NCI-H460 (cell line): ENCODE data around the gene NCAM2. TPM values are rescaled to one million over a fixed set of nuclear protein-coding genes. Genes with fewer than 3 reads are reported as not detected.
"Not testable (repeated sequence)": the region's sequence is repeated elsewhere in the genome, so short reads cannot be mapped to it uniquely, and the experiment has no call there.

Experiments used
- DNase-seq: peaks from one replicate; pipeline ENCODE4 v3.0.0-alpha.2; 2016; ENCODE audit warnings: low read depth; ENCODE audit errors: extremely low read depth
- total RNA-seq: library from RNA; depleted of rRNA; stranded (reverse); fragments of >200 nt; shearing (Covaris generic); gene quantifications from 2 replicates; pipeline ENCODE4 v1.2.3, GENCODE V29; 2014

Gene NCAM2
- total RNA-seq, 1 experiment from 2014 or later: 16.7 TPM

- no peak for DNase-seq
Observed at GRCh38 chr21:21097466-21097865, 99.3 kb downstream of the NCAM2 start.

GRCh38 chr21:21101911-21102310, 103.7 kb downstream of the NCAM2 start:
- DNase-seq: peak; percentile 83

- DNase-seq: no peak
Observed at GRCh38 chr21:21102896-21103295, 104.7 kb downstream of the NCAM2 start.

- DNase-seq: no peak
Observed at GRCh38 chr21:21103692-21104091, 105.5 kb downstream of the NCAM2 start.

GRCh38 chr21:21109736-21110135, 111.5 kb downstream of the NCAM2 start:
- DNase-seq: no peak

- no peak for DNase-seq
Observed at GRCh38 chr21:21111309-21111920, 113.2 kb downstream of the NCAM2 start.

- DNase-seq: no peak
Observed at GRCh38 chr21:21114461-21114860, 116.3 kb downstream of the NCAM2 start.

GRCh38 chr21:21119091-21119490, 120.9 kb downstream of the NCAM2 start:
- DNase-seq: no peak

- no peak for DNase-seq
Observed at GRCh38 chr21:21122680-21123079, 124.5 kb downstream of the NCAM2 start.

- DNase-seq: no peak
Observed at GRCh38 chr21:21132390-21132789, 134.2 kb downstream of the NCAM2 start.

GRCh38 chr21:21137986-21138385, 139.8 kb downstream of the NCAM2 start:
- DNase-seq: no peak

GRCh38 chr21:21146587-21147373, 148.6 kb downstream of the NCAM2 start:
- DNase-seq: no peak

GRCh38 chr21:21147374-21147745, 149.2 kb downstream of the NCAM2 start:
- no peak for DNase-seq

- no peak for DNase-seq
Observed at GRCh38 chr21:21148009-21148408, 149.8 kb downstream of the NCAM2 start.

- no peak for DNase-seq
Observed at GRCh38 chr21:21148514-21148913, 150.3 kb downstream of the NCAM2 start.

- not testable (repeated sequence) for DNase-seq
Observed at GRCh38 chr21:21149445-21149844, 151.2 kb downstream of the NCAM2 start.

GRCh38 chr21:21151231-21151630, 153.0 kb downstream of the NCAM2 start:
- no peak for DNase-seq

- no peak for DNase-seq
Observed at GRCh38 chr21:21156397-21156796, 158.2 kb downstream of the NCAM2 start.

- no peak for DNase-seq
Observed at GRCh38 chr21:21156957-21157356, 158.7 kb downstream of the NCAM2 start.

GRCh38 chr21:21158376-21158918, 160.2 kb downstream of the NCAM2 start:
- DNase-seq: no peak

GRCh38 chr21:21159253-21159899, 161.2 kb downstream of the NCAM2 start:
- DNase-seq: no peak

GRCh38 chr21:21162786-21163185, 164.6 kb downstream of the NCAM2 start:
- no peak for DNase-seq
